GM12865 (cell line): ENCODE results near the gene EEFSEC.
A peak's percentile ranks its signal among the peaks of the same experiment; 100 is the strongest.

Experiments
- DNase-seq: peaks from one replicate; pipeline ENCODE4 v3.0.0; 2010; ENCODE audit warnings: low read depth
- H3K4me3 ChIP-seq: 2 replicates; pipeline ENCODE4 v1.5.1; 2011; ENCODE audit warnings: mild to moderate bottlenecking, low read depth, low read length, control low read depth
- TF ChIP-seq, protein P1 (sequence below): IDR thresholded peaks from 2 replicates; pipeline ENCODE4 v1.5.1; 2011; ENCODE audit warnings: low read length, control low read depth, low read depth, inconsistent platforms; ENCODE audit not compliant: insufficient read depth; ENCODE audit errors: missing control alignments

Gene EEFSEC, protein sequence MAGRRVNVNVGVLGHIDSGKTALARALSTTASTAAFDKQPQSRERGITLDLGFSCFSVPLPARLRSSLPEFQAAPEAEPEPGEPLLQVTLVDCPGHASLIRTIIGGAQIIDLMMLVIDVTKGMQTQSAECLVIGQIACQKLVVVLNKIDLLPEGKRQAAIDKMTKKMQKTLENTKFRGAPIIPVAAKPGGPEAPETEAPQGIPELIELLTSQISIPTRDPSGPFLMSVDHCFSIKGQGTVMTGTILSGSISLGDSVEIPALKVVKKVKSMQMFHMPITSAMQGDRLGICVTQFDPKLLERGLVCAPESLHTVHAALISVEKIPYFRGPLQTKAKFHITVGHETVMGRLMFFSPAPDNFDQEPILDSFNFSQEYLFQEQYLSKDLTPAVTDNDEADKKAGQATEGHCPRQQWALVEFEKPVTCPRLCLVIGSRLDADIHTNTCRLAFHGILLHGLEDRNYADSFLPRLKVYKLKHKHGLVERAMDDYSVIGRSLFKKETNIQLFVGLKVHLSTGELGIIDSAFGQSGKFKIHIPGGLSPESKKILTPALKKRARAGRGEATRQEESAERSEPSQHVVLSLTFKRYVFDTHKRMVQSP

DNA sequence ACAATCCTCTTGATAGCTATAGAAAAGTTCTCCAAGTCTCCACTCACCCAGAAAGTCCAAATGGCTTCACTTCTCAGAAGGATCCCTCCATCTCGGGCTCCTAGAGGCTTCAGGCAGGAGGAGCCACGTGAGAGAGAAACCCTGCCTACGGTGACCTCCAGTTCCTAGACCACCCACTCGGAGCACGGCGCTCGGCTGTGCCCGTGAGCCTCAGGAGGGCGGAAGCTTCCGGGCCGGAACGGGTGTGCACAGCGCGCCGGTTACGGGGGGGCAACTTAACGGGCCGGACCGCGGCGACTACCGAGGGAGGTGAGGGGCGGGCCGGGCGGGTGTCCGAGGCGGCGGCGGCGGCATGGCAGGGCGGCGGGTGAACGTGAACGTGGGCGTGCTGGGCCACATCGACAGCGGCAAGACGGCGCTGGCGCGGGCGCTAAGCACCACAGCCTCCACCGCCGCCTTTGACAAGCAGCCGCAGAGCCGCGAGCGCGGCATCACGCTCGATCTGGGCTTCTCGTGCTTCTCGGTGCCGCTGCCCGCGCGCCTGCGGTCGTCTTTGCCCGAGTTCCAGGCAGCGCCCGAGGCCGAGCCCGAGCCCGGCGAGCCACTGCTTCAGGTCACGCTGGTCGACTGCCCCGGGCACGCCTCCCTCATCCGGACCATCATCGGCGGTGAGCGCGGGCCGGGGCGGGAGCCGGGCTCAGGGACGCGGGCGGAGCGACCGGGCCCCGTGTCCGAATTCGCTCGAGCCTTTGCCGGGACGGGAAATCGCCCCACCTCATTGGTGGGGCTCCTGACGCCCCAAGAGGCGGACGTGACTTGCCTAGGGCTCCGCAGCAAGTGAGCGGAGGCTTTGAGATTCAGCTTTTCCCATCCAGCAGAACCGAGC is at the start of gene EEFSEC:
TSS of gene EEFSEC (plus strand) at position 326 of the 886 bp plus-strand sequence. CDS start at position 353, 27 bp downstream.
- peak within 1 kb of the TSS; percentile 86 for H3K4me3 ChIP-seq
- peak; percentile 91 for DNase-seq
- TF ChIP-seq, protein P1, sequence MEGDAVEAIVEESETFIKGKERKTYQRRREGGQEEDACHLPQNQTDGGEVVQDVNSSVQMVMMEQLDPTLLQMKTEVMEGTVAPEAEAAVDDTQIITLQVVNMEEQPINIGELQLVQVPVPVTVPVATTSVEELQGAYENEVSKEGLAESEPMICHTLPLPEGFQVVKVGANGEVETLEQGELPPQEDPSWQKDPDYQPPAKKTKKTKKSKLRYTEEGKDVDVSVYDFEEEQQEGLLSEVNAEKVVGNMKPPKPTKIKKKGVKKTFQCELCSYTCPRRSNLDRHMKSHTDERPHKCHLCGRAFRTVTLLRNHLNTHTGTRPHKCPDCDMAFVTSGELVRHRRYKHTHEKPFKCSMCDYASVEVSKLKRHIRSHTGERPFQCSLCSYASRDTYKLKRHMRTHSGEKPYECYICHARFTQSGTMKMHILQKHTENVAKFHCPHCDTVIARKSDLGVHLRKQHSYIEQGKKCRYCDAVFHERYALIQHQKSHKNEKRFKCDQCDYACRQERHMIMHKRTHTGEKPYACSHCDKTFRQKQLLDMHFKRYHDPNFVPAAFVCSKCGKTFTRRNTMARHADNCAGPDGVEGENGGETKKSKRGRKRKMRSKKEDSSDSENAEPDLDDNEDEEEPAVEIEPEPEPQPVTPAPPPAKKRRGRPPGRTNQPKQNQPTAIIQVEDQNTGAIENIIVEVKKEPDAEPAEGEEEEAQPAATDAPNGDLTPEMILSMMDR: no peak

DNA sequence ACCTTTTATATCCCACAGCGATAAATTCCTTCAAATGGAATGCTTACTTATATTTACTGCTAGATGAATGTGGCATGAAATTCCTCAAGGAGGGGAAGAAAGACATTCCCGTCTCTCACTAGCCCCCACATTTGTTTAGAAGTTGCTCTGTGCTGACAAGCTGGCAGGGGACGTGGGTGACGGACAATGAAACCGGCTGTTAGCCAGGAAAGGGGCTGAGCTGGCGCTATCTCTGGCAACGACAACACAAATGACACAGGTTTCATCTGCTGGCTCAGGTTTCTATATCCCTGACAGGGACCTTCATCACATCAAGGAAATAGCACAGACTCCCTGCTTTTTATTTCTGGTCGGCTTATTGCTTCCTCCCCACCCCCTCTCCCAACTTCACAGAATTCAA is 45.4 kb upstream of the EEFSEC start:
- DNase-seq: no peak
- H3K4me3 ChIP-seq: no peak overlapping the region
- TF ChIP-seq, protein P1: no peak

DNA sequence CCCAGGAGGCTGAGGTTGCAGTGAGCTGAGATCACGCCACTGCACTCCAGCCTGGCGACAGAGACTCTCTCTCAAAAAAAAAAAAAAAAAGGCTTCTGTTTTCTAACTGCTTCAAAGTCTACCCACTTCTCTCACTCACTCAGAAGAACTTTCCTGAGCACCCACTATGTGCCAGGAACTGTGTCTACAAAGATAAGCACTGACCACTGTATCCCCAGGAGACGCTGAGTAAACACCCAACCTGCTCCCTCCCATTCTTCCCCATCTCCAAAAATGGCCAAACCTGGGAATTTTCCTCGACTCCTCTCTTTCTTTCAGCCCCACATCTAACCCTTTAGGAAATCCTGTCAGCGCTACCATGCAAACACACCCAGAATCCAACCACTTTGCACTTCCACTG is 42.1 kb upstream of the EEFSEC start:
- no peak for DNase-seq
- no peak overlapping the region for H3K4me3 ChIP-seq
- TF ChIP-seq, protein P1: no peak

DNA sequence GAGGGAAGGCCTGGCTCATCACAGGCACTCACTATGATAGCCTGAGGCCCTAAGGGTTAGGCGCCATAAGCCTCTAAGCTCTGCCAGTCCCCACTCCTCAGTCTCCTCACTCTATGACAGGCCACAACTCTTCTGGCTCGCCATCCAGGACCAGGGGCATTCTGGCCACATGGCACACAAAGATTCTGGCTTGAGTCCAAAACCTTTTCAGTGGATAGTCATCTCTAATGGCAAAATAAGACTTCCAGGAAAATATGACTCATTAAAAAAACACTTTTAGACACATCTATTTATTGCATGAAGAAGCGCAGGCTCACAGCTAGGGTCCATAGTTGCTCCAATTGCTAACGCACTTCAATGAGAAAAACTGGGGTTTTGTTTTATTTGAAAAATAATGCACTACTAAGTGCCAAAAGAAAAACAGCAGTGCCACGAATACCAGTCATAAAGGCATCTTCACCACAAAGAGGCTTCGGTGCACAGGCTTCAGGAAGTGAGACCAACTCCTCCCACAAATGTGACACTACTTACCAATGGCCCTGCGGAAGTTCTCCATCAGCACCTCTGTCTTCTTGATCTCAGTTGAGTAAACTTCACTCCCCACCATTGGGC is 40.8 kb upstream of the EEFSEC start:
- DNase-seq: peak; percentile 75
- H3K4me3 ChIP-seq: no peak overlapping the region
- TF ChIP-seq, protein P1: no peak

DNA sequence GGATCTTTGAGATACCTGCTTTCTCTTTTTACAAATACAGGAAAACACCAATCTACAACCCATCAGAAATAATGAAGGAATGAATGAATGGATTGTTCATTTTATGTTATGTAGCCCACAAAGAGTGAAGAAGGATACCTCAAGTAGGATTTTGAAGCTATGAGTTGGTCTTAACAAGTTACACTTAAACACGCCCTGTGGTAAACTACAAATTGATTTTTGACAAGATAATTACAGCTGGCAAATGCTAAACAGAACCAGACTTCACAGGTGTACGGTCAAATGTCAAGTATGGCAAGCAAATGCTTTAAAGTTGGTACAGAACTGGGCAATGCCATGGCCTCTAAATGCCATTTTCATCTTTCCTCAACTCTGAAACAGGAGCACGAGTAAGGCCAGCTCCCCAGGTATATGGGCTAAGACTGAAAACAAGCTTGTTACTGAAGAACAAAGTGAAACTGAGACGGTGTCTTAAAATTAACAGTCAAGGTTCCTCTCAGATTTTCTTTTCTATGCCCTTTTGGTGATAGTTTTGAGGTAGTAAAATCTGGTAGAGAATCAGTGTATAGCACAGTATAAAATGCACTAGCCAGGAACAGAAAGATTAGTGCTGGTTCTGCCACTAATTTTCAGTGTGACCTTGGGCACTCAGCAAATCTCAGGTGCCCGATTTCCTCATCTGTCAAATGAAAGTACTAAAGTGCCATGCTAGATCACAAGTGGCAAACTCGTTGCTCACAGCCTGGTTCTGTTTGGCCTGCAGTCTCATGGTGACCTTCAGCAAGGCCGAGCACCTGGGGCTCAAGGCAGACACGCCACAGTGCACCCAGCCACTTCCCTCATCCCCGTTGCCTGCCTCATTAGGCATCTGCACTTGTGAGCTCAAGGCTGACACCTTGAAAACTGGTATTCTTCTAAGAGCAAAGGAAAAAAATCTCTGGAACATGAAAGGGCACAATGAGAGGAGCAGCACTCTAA is 39.2 kb upstream of the EEFSEC start:
- DNase-seq: peak; percentile 69
- TF ChIP-seq, protein P1: no peak
- peak overlapping the region; percentile 41 for H3K4me3 ChIP-seq

DNA sequence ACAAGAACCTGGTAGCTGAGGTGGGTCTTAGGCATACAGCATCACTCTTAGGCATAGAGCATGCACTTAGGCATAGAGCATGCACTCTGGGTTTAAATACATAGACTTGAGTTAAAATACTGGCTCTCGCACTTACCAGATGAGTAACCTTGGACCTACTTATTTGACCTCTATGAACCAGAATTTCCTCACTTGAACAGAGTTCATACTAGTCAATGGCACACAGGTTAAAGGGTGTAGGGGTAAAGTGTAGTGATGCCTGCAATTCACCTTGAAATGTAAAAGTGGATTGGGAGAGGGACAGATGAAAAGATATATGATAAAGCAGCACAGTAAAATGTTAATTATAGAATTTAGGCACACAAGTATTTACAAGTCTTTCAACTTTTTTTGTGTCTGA is 31.3 kb upstream of the EEFSEC start:
- DNase-seq: no peak
- H3K4me3 ChIP-seq: no peak overlapping the region
- TF ChIP-seq, protein P1: no peak
